ENCODE data around the gene ZNF687.
"Not testable (repeated sequence)": the region's sequence is repeated elsewhere in the genome, so short reads cannot be mapped to it uniquely, and the experiment has no call there.

ZNF687 gene, protein sequence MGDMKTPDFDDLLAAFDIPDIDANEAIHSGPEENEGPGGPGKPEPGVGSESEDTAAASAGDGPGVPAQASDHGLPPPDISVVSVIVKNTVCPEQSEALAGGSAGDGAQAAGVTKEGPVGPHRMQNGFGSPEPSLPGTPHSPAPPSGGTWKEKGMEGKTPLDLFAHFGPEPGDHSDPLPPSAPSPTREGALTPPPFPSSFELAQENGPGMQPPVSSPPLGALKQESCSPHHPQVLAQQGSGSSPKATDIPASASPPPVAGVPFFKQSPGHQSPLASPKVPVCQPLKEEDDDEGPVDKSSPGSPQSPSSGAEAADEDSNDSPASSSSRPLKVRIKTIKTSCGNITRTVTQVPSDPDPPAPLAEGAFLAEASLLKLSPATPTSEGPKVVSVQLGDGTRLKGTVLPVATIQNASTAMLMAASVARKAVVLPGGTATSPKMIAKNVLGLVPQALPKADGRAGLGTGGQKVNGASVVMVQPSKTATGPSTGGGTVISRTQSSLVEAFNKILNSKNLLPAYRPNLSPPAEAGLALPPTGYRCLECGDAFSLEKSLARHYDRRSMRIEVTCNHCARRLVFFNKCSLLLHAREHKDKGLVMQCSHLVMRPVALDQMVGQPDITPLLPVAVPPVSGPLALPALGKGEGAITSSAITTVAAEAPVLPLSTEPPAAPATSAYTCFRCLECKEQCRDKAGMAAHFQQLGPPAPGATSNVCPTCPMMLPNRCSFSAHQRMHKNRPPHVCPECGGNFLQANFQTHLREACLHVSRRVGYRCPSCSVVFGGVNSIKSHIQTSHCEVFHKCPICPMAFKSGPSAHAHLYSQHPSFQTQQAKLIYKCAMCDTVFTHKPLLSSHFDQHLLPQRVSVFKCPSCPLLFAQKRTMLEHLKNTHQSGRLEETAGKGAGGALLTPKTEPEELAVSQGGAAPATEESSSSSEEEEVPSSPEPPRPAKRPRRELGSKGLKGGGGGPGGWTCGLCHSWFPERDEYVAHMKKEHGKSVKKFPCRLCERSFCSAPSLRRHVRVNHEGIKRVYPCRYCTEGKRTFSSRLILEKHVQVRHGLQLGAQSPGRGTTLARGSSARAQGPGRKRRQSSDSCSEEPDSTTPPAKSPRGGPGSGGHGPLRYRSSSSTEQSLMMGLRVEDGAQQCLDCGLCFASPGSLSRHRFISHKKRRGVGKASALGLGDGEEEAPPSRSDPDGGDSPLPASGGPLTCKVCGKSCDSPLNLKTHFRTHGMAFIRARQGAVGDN

DNA sequence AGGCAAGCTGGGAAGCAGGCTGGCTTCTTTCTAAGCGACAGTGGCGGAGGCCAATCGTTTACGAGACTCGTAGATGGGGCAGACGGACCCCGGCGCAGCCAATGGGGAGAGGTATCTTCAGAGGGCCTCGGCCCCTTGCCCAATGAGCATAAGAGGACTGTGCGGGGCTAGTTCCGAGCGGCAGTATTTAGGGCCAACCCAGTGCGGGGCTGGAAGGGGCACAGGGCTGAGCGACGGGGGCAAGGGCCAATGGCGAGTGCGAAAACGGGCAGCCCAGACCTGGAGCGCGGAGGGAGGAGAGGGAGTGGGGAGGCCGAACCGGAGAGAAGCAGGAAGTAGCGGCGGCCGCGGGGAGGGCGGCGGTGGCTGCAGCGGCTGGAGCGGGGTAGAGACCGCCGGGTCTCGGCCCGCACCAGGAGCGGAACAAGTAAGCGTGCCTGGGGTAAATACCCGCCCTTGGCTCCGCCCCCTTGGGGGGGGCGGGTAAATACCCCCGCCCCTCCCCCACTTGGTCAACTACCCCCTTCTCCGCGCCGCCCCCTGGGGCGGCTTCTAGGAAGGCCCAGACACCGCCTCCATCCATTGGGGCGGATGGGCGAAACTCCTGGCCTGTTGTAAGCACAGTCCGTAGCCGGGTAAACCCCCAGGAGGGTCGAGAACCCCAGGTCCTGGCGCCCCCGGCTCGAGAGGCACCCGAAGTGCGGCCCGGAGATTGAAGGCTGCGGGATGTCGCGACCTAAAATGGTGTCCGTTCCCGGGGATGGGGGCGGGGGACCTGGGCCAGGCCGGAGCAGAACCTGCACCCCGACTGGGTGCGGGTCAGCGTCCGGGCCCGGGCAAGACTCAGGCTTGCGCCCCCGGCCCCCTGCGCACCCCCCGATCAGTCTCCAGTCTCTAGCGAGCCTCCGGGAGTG lies at the start of gene ZNF687:
TSS of gene ZNF687 (plus strand) at position 331 of the 914 bp plus-strand sequence. CDS start 3,993 bp downstream, outside the sequence.
- peak; percentile 95 to 96 for DNase-seq

DNA sequence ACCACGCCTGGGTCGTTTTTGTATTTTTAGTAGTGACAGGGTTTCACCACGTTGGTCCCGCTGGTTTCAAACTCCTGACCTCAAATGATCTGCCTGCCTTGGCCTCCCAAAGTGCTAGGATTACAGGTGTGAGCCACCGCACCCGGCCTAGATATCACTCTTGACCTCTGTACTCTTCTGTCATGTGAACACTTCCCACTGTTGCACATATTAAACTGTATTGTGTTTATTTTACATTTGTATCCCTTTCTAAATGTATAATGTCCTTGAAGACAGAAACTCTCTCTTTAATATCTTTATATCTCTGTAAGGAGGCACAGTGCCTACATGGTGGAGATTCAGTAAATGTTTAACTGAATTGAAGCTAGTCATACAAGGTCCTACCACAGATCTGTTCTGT lies 46.9 kb upstream of the ZNF687 start:
- no peak for DNase-seq

DNA sequence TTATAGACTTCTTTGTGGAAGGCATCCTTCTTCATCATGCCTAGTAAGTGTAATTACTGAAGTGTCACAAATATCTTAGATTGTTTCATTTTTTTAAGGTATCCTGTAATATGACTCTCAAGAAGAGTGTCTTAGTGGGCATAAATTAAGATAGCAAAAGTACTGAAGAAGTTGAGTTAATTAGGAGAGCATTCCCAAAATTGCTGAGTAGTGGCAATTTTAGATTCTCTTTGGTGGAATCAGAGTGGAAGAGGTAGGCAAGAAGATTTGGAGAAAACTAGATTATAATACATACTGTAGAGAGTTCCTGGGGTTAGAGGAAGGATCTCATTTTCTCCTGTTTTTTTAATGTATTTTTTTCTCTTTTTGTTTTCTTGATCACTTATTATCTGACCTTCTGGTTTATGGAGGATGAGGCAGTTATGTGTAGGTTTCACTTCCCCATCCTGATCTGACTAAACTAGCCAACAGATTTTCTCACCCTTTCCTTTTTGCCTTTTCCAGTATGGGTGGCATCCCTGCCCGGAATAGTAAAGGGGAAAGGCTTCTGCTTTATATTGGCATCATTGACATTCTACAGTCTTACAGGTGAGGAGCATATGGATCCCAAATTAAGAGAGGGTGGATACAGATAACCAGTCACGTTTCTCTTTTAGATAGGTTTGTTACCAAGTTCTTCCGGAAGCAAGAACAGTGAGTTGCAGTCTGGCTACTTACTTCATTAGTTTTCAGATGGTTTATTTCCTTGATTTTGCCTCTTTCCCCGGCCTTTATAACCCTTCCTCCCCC lies 44.2 kb upstream of the ZNF687 start:
- no peak for DNase-seq

DNA sequence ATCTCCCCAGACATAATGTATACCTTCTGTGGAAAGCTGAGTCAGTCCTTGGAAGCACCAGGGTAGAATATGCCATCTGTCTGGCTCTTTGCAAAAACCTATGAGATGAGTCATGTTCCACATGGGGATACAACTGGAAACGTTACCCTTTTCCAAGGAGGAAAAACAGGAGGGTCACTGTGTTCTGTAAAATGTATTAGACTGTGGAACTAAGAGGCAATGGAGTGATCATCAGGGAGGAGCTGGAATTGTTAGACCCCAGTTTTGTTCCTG lies 43.7 kb upstream of the ZNF687 start:
- DNase-seq: no peak

DNA sequence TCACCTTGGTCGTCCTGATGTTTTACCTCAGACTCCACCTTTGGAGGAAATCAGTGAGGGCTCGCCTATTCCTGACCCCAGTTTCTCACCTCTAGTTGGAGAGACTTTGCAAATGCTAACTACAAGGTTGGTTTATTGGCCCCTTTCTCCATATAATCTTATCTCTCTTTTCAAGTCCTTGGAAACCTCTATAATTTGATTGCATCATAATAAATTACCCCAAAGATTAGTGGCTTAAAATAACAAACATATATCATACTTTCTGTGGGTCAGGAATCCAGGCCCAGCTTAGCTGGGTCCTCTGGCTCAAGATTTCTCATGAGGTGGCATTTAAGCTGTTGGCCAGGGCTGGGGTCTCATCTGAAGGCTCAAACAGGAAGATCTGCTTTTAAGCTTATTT lies 39.7 kb upstream of the ZNF687 start:
- DNase-seq: no peak

DNA sequence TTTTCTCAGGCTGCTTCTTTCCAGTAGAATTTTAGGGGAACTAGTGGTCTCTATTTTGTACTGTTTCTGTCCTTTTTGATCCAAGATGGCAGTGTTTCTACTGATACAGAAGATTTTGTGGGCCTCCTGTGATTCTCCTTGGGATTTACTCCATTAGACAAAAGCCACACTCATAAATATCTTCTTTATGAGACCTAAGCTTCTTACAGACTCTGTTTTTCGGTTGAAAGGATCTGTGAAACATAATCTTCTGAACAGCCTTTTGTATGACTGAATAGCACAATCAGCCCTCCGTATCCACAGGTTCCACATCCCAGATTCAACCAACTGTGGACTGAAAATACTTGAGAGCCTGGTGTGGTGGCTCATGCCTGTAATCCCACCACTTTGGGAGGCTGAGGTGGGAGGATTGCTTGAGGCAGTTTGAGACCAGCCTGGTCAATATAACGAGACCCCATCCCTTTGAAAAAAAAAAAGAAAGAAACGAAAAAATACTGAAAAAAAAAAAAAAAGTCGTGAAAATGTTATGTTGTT lies 38.3 kb upstream of the ZNF687 start:
- no peak for DNase-seq

DNA sequence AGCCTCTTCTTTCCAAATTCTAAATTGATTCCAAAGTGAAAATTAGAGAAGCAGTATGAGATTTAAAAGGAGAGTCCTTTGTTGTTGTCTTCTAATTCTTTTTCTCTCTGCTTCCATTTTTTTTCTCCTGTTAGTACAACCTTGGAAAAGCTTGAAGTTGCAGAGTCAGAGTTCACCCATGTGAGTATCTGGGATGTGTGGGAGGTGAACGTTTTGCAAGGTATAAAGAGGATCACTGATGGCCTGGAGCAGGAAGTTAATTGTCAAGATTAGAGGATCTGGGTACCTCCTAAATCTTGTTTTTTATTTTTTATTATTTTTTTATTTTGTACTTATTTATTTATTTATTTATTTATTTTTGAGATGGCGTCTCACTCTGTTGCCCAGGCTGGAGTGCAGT lies 35.3 kb upstream of the ZNF687 start:
- DNase-seq: no peak

DNA sequence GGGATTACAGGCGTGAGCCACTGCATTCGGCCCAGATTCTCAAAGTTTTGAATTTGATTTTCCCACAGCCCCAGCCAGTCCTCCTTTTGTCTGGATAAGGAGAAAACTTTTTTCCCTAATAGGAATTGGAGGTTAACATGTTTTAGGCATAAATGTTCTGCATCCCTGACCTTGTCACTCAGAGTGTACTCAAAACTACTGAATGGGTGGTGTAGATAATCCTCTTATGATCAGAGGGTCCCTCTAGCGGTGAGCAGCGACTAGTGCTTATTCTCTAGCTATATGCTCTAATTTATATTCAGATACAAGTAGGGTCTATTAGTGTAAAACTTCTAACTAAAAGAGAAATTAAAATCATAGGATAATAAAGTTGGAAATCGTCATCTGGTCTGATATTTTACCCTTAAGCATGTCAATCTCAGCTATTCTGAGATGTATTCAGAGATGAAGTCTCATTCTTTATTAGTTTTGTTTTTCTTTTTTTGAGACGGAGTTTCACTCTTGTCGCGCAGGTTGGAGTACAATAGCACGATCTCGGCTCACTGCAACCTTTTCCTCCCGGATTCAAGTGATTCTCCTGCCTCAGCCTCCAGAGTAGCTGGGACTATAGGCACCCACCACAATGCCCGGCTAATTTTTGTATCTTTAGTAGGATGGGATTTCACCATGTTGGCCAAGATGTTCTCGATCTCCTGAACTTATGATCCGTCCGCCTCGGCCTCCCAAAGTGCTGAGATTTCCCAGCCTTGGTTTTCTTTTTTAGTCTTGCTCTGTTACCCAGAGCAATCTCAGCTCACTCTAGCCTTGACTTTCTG lies 30.2 kb upstream of the ZNF687 start:
- peak; percentile 44 to 50 for DNase-seq

DNA sequence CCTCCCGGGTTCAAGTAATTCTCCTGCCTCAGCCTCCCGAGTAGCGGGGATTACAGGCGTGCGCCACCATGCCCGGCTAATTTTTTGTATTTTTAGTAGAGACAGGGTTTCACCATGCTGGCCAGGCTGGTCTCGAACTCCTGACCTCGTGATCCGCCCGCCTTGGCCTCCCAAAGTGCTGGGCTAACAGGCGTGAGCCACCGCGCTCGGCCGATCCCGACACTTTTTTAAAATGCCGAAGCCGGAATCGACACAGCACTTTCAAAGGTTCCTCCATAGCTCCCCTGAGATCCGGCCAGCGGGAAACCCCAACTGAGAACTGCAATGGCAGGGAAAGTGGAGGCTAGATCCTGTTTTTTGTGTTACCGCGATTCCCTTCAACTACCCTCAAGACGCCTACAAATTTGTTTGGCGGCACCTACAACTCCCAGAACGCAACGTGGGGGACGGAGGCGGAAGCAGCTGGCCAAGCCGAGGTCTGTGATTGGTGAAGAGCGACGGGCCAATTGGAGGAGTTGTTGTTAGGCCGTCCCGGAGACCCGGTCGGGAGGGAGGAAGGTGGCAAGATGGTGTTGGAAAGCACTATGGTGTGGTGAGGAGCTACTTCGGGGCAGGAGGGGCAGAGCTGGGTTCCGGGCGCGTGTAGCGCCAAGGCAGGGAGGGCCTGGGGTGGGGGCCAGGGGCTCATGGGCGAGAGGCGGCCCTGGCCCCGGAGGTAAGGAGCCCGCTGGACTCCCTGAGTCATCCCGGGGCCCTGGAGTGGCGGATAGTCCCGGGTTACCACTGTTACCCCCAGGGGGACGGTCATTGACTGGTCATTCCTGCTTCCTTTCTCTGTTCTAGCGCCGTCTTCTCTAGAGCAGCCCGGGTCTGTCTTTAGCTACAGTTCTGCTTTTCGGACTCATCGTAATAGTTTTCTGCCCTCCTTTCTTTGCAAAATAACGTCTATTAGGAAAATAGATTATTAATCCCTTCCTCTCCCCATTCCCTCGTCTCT lies 27.6 kb upstream of the ZNF687 start, which contains the start of gene PSMD4:
TSS of gene PSMD4 (plus strand) at position 518 of the 997 bp plus-strand sequence. CDS start at position 567, 49 bp downstream.
- DNase-seq: peak; percentile 85 to 88

DNA sequence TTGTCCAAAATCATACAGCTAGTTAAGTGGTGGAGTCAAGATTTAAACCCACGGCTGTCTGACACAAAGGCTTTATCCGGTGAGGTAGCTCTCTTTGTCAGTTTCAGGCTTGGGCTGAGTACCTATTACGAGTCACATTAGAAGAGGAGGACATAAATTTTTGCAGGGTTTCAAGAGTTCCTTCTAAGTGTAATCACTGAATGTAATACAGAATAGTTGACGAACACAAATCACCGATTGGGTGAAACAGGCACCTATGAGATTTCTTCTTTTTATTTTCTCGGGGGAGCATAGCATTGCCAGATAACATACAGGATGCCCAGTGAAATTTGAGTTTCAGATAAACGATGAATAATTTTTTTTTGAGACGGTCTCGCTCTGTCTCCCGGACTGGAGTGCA lies 26.7 kb upstream of the ZNF687 start:
- no peak for DNase-seq

DNA sequence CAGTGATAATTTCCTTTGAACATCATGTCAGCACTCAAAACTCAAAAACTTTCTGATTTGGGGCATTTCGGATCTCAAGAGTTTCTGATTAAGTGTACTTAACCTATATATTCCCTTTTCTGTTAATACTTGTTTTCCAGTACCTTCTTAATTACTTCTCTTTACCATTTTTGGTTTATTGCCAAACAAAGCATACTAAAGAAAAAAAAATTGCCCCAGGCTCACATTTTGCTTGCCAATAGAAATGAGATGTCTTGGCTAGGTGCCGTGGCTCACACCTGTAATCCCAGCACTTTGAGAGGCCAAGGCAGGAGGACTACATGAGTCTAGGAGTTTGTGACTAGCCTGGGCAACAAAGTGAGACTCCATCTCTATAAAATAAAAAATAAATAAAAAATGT lies 22.7 kb upstream of the ZNF687 start:
- no peak for DNase-seq

DNA sequence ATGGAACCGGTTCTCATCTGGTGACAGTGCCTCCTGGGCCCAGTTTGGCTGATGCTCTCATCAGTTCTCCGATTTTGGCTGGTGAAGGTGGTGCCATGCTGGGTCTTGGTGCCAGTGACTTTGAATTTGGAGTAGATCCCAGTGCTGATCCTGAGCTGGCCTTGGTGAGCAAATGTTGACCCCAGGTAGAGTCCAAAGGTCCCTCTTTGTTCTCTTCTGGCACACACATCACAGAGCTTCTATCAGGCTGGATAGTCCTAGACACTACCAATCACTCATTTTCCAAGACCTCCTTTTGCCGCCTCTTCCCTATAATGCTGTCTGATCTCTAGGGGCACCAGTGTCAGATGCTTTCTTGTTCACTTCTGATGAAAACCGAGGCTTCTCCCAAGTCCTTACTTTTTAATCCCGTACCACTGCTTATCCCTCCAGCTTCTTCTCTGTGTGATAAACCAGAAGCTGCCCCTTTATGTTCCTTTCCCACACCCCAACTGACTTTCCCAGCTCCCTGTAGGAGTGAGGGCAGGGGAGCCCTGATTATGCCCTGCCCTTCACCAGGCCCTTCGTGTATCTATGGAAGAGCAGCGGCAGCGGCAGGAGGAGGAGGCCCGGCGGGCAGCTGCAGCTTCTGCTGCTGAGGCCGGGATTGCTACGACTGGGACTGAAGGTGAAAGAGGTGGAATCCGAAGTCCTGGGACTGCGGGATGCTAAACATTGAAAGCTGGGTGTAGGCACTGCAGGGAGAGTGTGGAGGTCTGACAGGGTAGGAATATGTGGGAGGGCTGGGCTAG lies 16.5 kb upstream of the ZNF687 start:
- no peak for DNase-seq

DNA sequence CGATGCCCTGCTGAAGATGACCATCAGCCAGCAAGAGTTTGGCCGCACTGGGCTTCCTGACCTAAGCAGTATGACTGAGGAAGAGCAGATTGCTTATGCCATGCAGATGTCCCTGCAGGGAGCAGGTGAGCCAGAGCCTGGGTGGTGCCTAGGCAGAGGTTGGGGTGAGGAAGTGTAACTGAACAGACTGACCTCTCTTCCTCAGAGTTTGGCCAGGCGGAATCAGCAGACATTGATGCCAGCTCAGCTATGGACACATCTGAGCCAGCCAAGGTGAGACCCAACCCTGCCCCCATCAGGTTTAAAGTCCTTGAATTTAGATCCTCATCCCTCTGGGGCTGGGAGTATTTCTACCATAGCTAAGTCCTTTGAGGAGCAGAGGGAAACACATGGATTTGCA lies 15.8 kb upstream of the ZNF687 start:
- no peak for DNase-seq

DNA sequence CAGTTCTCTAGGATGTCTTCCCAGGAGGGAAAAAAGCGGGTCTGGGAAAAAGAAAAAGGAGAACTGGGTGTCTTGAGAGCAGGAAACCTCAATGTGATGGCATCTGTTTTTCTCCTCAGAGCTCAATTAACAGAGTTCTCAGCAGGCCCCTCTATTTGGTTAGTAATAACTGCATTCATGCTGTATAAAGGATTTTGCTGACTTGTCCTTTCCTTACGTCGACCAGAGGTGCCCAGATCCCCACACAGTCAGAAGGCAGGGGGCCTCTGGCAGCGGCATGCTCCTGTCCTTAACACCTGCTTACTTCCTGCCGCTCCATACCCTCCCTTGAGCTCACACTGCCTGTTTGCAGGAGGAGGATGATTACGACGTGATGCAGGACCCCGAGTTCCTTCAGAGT lies 15.3 kb upstream of the ZNF687 start:
- DNase-seq: no peak

DNA sequence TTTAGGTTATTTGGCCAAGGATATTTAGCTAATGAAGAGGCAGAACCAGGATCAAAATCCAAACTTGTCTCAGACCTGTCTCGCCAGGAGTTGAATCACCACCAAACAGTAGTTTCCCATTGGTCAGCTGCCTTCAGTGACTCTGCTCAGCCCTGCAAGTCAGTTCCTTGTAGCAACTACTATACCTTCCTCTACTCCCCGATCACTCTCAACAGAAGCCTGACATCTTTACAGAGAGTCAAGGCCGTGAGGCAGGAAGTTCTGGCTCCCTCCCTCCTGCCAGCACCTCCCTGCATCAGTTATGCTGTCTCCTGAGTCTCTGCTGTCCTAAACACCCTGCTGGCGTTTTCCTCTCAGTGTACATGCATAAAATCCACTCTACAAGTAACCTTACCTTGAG lies 14.3 kb upstream of the ZNF687 start:
- no peak for DNase-seq

DNA sequence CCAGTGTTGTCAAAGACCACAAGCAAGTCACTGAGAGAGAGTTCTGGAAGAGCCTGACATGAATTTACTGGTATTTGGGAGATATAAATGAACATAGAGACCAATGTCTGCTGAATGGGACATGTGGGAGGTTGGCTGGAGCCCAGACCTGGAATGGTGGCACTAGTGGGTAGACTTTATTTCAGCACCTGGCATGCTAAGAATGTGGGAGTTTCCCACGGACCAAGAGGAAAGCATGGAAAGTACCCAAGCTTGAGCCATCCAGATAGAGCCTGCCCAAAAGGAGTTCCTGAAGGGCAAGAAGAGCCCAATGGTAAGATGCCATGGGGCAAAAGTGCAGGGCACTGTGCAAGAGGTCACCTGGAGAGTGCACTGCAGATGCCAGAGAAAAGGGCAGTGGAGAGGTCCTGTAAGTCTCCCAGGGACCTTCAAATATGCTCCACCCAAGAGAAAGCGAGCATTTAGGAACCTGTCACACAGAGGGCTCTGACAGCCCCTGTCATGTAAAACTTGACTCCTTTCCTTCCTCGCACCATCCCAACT lies 8.1 kb upstream of the ZNF687 start:
- DNase-seq: no peak

DNA sequence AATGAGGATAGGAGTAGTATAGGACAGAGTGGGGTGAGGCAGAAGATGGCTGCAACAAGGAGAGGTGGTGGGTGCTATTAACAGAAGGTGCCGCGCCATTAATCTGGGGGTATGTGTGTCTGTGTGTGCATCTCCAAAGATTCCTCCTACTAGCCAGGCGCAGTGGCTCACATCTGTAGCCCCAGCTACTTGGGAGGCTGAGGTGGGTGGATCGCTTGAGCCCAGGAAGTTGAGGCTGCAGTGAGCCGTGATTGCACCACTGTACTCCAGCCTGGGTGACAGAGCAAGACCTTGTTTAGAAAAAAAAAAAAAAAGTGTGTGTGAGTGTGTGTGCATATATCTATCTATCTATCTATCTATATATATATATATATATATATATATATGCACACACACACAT lies 6.8 kb upstream of the ZNF687 start:
- DNase-seq: not testable (repeated sequence)

DNA sequence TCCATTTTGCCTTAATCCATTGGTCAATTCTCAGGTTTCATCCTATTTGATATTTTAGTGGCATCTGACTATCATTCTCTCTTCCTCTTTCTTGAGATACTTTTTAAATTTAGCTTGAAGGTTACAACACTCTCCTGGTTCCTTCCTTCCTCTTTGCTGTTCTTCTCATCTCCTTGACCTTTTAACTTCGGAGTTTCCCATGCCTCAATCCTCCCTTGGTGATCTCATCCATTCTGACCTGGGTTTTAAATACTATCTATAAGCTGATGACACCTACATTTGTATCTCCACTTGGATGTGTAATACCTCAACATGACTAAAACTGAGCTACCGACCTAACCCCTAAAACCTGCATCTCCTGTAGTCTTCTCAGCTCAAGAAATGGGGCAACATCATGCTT lies 4.8 kb upstream of the ZNF687 start:
- DNase-seq: no peak

Measured in stimulated activated CD4-positive, alpha-beta T cell treated with anti-CD3 and anti-CD28 coated beads, Interleukin-2, amount 100 ng/mL, for 48 hours (primary cell).